ENCODE results near the gene STXBP3.
"Not testable (repeated sequence)": the region's sequence is repeated elsewhere in the genome, so short reads cannot be mapped to it uniquely, and the experiment has no call there.

Gene STXBP3

GRCh38 chr1:108728327-108728923, 18.0 kb upstream of the STXBP3 start:
- DNase-seq (ENCODE audit: low read depth, low spot score): no peak

- no peak for DNase-seq (ENCODE audit: low read depth, low spot score)
Measured at GRCh38 chr1:108729481-108729880, 17.0 kb upstream of the STXBP3 start.

DNA sequence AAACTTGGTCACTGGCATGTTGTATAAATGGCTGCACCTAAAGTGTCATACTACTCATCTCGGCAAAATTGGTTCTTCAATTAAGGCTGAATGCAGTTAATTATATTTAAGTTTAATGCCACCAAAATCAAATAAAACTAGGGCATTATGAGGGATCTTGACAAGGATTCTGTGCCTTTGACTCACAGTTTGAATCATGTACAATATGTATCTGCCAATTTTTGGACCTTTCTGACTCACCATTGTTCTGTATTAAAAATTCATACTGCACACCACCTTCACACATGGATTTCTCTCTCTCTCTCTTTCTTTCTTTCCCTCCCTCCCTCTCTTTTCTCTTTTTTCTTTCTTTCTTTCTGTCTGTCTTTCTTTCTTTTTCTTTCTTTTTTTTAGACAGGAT, 14.1 kb upstream of the STXBP3 start:
- DNase-seq (ENCODE audit: low read depth, low spot score): no peak

GRCh38 chr1:108734171-108734865, 12.2 kb upstream of the STXBP3 start:
- DNase-seq (ENCODE audit: low read depth, low spot score): no peak

DNA sequence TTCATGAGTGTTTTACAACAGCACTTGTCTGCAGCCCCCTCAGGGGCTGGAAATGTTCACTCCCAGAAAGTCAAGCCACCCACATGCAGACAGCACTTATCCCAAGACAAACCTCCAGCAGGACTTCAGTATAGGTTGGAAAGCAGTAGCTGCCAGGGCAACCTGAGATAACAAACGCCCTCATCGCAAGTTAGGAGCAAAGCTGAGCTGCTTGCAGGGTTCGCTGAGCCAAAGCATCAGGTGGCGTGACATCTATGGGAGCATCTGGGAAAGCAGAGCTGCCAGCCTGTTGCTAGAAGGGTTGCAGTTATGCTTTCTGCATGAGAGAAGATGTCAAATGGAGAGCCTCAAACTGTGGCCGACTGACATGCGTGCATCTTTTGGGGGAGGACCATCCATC, 4.2 kb upstream of the STXBP3 start:
- no peak for DNase-seq (ENCODE audit: low read depth, low spot score)

- no peak for DNase-seq (ENCODE audit: low read depth, low spot score)
Measured at GRCh38 chr1:108745980-108746381, 493 bp upstream of the STXBP3 start.

DNA sequence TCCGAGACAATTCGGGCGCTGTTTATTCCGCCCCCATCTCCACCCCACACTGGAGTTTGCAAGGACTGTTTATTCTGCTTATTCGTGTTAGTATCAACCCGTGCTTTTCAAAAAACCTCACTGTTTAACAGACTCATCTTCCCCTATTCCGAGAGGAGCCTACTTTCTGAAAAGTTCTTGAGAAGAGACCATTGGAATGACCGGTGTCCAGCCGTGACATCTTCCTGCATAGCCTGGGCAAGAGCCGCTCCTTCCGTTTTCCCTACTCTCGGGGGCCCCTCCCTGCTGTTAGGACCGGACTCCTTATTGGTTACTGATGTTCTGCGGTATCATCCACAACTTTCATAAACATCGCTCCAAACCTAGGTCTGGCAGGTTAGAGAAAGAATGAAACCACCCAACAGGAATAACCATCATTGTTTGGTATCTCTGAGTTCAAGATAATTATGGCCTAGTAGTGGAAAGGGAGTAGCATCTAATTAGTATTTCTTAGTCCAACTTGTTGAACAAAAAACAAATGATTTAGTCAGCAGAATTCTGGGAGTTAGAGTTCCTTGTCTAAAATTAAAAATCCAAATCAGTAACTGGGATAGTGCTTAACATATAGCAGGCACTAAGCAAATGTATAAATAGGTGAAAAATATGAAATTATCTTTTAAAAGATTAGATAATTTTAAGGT, 837 bp downstream of the STXBP3 start:
- DNase-seq (ENCODE audit: low read depth, low spot score): no peak

DNA sequence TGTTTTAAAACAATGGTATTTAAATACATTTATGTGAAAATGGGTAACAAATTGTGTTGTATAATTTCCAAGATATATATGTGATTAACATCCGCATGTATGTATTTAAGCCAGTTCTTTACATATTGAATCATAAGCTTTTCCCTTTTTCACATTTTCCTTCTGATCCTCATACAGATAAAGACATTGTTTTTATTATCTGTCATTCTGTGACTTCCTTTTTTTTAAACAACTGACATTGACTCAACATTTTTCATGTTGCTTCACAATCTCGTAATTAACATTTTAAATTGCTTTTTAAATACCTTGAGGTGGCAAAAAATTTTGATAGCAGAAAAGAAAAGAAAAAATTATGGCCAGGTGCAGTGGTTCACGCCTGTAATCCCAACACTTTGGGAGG, 1.4 kb downstream of the STXBP3 start:
- no peak for DNase-seq (ENCODE audit: low read depth, low spot score)

GRCh38 chr1:108749081-108749480, 2.6 kb downstream of the STXBP3 start:
- no peak for DNase-seq (ENCODE audit: low read depth, low spot score)

GRCh38 chr1:108750476-108751181, 4.2 kb downstream of the STXBP3 start:
- no peak for DNase-seq (ENCODE audit: low read depth, low spot score)

- DNase-seq (ENCODE audit: low read depth, low spot score): no peak
Measured at GRCh38 chr1:108753363-108753762, 6.9 kb downstream of the STXBP3 start.

DNA sequence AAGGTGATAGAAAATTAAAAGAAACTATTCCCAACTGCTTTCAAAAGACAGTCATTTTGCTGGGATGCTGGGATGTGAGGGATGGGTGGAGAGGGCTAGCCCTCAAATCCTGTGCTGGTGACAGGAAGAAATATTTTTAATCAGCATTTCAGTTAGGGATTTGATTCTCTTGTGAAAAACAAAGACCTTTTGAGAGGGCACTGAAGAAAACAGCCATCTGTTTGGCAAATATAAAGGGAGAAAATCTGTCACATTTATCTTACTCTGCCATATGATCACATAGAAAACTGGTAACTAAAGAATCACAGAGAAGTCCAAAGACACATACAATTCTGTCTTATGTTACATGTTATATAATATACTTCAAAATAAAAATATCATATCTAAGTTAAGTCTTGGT, 12.3 kb downstream of the STXBP3 start:
- no peak for DNase-seq (ENCODE audit: low read depth, low spot score)

DNA sequence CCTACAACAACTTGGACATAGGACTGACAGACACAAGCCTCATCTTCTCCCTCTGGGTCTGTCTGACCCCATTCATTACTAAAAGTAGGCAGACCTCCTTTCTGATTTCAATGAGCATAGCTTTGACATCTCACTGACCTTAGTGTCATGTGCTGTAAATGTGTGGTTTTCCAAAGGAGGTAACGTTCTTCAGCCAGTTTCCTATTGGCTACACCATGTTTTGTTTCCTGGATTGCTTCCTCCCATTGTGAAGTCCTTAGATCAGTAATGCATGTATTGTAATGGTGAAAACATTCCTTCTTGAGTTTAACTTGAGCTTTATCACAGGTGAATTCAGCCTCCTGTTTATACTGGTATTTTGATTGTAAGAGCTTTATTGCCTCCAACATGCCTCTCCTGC, 20.6 kb downstream of the STXBP3 start:
- DNase-seq (ENCODE audit: low read depth, low spot score): no peak

DNA sequence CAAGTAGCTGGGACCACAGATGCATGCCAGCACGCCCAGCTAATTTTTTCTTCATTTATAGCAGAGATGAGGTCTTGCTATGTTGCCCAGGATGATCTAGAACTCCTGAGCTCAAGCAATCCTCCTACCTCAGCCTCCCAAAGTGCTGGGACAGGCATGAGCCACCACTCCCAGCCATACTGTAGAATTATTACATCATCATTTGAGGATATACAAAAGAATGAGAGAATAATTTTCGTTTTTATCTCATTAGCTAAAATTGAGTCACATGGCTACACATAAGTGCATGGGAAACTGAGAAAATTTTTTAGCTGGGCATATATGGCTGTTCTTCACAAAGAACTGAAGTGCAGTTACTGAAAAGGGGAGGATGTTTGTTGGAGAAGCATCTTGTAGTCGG, 21.2 kb downstream of the STXBP3 start:
- DNase-seq (ENCODE audit: low read depth, low spot score): no peak

GRCh38 chr1:108777839-108778238, 31.4 kb downstream of the STXBP3 start:
- DNase-seq (ENCODE audit: low read depth, low spot score): no peak

GRCh38 chr1:108779455-108779854, 33.0 kb downstream of the STXBP3 start:
- no peak for DNase-seq (ENCODE audit: low read depth, low spot score)

GRCh38 chr1:108780937-108781574, 34.6 kb downstream of the STXBP3 start:
- no peak for DNase-seq (ENCODE audit: low read depth, low spot score)

- not testable (repeated sequence) for DNase-seq (ENCODE audit: low read depth, low spot score)
Measured at GRCh38 chr1:108781575-108781944, 35.1 kb downstream of the STXBP3 start.

GRCh38 chr1:108785264-108785663, 38.8 kb downstream of the STXBP3 start:
- no peak for DNase-seq (ENCODE audit: low read depth, low spot score)

DNA sequence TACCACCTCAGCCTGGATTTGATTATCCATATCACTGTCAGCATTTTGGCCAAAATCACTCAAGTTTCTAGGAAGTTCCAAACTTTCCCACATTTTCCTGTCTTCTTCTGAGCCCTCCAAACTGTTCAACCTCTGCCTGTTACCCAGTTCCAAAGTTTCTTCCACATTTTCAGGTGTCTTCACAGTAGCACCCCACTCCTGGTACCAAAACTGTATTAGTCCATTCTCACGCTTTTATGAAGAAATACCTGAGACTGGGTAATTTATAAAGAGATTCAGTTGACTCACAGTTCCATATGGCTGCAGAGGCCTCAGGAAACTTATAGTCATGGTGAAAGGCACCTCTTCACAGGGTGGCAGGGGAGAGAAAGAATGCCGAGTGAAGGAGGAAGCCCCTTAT, 39.4 kb downstream of the STXBP3 start:
- DNase-seq (ENCODE audit: low read depth, low spot score): no peak

- no peak for DNase-seq (ENCODE audit: low read depth, low spot score)
Measured at GRCh38 chr1:108791790-108792189, 45.3 kb downstream of the STXBP3 start.

DNA sequence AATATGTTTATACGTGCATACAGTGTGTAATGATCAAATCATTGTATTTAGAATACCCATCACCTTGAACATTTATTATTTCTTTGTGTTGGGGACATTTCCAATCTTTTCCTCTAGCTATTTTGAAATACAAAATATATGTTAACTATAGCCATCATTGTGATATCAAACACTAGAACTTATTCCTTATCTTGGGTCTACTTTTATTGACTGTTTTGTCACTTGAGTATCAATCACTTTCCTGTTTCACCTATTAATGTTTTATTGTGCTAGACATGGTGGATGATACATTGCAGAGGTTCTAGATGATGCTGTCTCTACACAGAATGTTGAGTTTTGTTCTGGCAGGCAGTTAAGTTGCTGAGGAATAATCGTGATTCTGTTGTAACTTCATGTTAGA, 45.9 kb downstream of the STXBP3 start:
- no peak for DNase-seq (ENCODE audit: low read depth, low spot score)

Data from activated CD4-positive, CD25-positive, alpha-beta regulatory T cell treated with anti-CD3 and anti-CD28 coated beads, Interleukin-2, amount 50 U/mL, for 16 hours (primary cell).